Stimulated activated CD8-positive, alpha-beta memory T cell treated with anti-CD3 and anti-CD28 coated beads, Interleukin-7, amount 100 ng/mL, for 4 hours (primary cell): Measurements from ENCODE around the gene EDC4.
"Not testable (repeated sequence)": the region's sequence is repeated elsewhere in the genome, so short reads cannot be mapped to it uniquely, and the experiment has no call there.

Experiments
- DNase-seq, 2 donors: peaks; one replicate each; pipeline ENCODE4 v3.0.0-alpha.2; 2020; ENCODE audit warnings: low read depth in 2 of 2

The EDC4 gene

DNA sequence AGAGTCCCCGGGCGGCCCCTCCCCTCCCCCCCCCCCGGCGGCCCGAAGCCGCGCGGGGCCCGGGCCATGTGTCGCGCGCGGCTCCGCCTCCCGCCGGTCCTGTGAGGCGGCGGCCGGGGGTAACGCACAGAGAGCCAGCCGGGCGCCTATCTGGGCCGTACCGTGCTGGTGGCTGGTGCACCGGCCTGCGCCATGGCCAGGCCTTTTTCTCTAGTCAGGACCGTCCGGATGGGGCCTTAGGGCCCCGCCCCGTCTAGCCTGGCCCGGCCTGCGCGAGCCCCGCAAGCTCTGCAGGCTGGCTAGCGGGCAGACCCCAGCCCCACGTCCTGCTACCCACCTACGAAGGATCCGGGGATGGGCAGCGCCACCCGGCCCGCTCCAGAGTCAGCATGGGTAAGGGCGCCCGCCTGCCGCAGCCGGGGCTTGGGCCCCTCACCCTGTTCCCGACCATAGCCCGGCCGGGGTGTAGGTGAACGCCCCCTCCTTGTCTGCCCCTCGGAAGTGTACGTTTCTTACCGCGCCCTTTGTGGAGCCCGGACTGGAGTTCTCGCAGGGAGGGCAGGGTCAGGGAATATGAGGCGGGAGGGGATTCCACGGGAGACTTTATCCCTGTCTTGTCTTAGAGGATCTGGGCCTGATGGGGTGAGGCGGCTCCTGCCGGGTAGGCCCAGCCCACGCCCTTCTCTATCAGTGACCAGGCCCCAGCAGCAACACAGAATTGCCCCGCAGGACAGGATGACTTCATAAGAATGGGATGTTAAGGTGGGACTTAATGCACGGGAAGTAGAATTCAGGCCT, 25.6 kb upstream of the EDC4 start, which contains the start of gene CENPT:
TSS of gene CENPT (minus strand) at position 630 of the 798 bp plus-strand sequence. CDS start 13,834 bp downstream, outside the sequence.
- DNase-seq = no peak

DNA sequence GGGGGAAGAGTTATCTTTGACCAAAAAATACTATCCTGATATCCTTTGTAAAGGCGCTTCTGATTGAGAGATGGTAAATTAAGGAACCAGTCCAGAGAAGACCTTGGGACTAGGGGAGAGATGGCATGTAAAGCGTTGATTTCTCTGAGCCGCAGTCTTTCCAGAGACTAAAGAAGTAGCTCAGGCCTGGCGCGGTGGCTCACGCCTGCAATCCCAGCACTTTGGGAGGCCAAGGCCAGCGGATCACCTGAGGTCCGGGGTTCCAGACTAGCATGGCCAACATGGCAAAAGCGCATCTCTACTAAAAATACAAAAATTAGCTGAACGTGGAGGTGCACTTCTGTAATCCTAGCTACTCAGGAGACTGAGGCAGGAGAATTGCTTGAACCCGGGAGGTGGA, 24.7 kb upstream of the EDC4 start:
- DNase-seq = no peak

DNA sequence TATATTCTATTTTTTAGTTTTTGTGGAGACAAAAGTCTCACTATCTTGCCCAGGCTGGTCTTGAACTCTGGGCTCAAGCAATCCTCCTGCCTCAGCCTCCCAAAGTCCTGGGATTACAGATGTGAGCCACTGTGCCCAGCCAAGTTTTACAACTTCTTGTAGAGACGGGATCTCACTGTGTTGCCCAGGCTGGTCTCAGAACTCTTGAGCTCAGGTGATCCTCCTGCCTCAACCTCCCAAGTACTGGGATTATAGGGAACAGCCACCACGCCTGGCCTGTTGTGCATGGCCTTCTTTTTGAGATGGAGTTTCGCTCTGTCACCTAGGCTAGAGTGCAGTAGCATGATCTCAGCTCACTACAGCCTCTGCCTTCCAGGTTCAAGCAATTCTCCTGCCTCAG, 19.2 kb upstream of the EDC4 start:
- no peak for DNase-seq

DNA sequence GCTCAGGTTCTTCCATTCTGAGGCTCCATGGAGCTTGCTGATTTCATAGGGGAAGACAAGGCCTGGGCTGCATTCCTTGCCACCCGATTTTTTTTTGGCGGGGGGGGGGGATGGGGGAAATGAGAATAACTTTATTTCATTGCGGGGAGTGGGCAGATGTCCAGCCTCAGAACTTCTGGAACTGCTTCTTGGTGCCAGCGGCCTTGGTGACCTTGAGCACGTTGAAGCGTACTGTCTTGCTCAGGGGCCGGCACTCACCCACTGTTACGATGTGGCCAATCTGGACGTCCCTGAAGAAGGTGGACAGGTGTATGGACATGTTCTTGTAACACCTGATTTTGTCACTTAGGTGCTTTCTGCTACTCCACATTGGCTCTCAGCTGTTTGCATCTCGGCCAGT, 17.1 kb upstream of the EDC4 start:
- DNase-seq = no peak

DNA sequence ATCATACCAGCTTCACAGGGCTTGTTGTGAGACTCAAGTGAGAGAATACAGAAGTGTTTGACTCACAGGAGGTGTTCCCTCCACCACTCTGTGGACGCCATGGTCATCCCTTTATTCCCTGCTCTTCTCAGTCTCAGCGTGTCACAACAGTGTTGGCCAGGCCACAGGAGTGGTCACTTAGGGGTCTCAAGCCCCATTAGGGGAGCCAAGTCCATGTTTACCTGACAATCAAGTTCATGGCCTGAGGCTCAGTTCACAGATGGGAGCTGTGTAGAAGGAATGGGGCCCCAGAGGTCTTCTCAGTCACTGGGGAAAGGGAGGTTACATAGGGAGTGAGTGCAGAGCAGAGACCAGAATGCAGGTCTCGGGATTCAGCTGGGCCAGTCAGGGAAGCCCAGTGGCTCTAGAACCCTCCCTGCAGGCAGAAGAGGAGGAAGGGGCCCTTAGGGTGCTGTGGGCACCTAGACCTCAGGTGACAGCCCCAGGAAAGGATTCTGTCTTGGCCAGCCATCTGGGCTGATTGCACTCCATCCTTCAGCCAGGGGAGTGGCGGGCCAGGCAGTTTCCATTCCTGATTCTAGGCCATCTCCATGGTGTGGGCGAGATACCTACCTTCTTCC, 15.8 kb upstream of the EDC4 start:
- no peak for DNase-seq

DNA sequence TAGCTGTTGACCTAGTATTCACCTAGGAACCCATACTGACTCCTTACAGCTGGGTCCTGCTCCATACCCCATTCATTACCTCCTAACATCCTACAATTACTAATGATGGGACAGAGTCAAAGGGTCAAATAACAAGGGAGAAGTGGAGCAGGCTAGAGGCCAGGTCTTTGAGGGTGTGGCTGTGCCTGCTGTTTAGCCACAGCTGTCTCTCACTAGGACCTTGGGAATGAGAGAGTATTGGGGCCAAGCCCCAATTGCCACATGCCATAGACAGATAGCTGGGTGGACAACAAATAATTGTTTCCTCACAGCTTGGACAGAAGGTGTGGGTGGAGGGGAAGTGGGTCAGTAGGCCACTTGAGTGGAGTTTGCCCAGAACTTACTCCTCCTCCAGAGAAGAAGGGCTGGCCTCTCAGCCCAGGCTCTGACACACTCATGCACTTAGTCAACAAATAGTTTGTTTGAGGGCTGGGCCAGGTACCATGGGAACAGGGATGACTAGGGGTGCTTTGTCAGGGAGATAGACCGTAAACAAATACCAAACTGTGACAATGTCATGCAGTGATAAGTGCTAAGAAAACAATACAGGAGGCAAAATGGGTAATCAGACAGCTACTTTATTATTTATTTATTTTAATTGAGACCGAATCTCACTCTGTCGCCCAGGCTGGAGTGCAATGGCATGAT, 15.2 kb upstream of the EDC4 start:
- no peak for DNase-seq

DNA sequence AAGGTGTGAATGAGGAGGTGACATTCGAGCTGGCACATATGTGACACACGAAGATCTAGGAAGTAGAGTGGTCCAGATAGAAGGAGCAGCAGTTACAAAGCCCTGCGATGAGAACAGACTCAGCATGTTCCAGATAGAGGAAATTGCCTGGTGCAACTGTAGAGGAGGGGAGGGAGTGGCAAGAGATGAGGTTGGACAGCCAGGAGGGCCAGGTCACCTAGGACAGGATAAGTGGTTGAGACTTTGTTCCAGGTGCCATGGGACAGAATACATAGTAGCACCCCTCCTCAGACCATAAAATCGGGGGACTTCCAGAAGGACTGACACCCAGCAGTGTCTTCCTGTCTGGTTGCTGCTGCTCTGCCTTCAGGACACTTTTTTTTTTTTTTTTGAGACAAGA, 14.4 kb upstream of the EDC4 start:
- no peak for DNase-seq

DNA sequence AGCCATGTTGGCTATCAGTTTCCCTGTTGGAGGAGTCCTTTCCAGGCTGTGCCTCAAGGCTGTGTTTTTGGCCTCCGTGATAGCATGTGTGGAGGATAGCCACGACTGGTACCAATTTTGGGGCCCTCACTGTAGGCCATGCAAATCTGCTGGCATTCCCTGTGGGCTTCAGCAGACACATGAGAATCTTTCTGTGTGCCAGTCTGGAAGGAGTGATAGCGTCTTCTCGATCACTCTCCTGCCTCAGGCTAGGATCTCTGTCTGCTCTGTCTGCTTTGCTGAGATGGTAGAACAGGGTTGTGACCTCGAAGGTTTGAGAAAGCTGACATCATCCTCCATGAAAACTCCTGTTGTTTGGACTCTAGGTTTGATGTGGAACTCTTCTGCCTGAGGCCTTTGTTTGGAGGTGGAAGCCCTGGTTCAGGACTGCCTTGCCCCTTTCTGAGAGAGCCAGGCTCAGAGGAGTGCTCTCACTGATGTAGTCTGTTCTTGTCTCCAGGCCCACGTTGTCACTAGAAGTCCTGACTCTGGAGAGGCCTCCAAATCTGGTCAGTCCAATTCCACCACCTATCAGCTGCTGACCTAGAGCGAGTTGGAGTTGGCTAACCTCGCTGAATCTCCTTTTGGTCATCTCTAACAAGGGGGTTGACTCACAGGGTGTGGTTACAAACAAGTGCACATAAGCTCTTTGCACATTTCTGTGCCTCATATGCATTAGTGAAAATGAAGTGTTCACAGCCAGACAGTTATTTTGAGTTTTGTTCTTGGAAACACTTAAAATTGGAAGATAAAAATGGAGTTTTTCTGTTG, 12.1 kb upstream of the EDC4 start:
- no peak for DNase-seq

DNA sequence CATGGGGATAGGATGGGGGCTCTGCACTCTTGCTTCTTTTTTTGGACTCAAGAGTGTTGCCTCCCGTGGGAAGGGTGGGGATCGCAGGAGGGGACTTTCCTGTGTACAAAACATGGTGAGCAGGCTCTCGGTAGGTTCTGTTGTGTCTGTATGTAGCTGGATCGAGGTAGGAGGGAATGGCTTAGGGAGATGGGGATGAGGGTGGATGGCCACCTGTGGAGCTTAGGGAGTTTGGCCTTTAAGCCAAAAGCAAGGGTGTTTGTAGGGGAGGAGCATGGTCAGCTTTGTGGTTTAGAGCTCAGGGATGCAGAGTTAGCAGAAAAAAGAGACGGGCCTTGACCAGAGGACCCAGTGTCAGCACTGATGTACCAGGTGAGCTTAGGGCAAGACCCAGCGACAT, 11.0 kb upstream of the EDC4 start:
- no peak for DNase-seq

DNA sequence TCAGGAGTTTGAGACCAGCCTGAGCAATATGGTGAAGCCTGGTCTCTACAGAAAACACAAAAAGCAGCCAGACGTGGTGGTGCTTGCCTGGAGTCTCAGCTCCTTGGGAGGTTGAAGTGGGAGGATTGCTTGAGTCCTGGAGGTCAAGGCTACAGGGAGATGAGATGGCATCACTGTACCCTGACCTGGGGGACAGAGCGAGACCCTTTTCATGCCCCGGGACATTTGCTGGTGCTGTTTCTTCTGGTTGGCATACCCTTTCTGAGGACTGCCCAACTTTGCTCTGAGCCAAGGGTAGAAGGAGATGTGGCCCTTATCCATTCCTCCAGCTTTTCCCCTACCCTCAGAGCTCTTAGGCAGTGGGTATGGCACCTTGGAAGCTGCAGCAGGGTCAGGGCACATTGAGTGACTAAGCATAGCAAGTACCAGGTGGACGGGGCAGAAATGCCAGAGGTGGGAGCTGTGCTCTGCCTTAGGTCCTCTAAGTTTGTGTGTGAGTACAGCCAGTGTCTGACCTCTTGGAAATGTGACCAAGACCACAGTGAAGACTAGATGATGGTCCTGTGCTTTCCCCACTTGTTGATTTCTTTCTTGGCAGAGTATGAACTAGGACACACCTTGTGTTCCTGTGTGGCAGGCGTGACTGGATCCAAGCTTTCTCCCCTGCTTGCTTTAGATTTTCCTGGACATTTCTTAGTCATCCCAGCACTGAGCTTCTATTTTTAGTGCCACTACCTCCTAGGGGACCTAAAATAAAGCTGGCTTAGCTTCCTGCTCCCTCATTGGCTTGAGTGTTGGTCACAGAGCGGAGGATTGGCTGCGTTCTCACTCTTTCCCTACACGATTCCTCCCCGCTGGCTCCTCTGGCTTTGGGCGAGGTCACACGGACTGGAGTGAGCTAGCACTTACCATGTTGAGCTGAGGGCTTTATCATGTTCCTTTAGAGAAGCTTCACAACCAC, 9.9 kb upstream of the EDC4 start:
- no peak for DNase-seq

DNA sequence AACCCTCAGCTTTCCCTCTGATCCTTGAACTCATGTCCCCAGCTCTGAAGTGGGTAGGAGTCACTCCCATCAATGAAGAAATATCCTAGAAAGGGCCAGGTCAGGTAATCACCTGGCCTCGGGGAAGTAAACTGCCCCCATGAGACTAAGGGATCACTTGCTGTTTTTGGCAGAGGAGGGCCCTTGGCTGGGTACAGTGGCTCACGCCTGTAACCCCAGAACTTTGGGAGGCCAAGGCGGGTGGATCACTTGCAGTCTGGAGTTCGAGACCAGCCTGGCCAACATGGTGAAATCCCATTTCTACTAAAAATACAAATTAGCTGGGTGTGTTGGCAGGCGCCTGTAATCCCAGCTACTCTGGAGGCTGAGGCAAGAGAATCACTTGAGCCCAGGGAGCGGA, 8.8 kb upstream of the EDC4 start:
- DNase-seq = not testable (repeated sequence)

DNA sequence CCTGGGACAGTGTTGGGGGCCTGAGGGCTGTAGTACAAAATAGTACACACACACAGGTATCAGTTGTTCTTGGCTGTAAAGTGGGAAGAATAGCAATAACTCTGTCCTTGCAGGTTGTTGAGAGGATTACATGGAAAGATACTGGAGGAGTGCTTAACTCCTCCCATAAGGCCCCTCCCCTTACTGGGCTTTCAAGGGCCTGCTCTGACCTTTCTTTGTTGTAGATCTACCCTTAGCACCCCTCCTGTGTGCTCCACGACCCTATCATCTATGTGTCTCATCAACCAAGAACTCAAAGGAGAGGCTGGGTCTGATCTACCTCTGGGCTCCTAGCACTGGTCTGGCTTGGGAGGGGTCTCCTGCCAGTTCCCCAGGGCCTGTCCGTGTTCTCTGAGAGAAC, 8.3 kb upstream of the EDC4 start:
- DNase-seq = no peak

DNA sequence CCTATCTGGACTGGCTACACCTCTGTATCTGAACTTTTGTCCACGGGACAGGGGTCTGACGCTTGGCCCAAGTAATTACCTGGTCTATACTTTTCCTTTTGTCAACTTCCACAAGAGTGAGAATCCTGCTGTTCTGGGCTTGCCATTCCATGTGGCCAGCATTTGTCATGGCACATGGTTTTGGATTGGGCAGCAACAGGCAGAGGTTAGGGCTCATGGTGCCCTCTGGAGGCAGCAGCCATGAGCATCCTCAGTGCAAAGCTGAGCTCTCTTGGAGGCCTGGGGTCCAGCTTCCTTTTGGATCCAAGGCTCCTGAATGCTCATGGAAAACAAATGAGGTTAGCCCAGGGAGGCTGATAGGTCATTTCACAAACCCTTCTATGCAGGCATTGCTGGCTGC, 7.5 kb upstream of the EDC4 start:
- no peak for DNase-seq

DNA sequence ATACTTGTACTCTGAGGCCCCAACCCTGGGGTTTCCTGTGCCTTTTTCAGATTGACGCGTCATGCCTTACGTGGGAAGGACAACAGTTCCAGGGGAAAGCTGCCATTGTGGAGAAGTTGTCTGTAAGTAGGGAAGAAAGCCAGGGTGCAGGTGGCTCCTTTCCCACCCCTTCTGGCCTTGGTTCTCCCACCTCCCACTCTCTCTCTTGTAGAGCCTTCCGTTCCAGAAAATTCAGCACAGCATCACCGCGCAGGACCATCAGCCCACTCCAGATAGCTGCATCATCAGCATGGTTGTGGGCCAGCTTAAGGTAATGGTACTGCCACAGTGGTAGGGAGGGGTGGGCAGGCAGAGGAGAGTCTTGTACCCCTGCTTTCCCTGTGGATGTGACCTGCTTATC, 4.6 kb upstream of the EDC4 start:
- no peak for DNase-seq

DNA sequence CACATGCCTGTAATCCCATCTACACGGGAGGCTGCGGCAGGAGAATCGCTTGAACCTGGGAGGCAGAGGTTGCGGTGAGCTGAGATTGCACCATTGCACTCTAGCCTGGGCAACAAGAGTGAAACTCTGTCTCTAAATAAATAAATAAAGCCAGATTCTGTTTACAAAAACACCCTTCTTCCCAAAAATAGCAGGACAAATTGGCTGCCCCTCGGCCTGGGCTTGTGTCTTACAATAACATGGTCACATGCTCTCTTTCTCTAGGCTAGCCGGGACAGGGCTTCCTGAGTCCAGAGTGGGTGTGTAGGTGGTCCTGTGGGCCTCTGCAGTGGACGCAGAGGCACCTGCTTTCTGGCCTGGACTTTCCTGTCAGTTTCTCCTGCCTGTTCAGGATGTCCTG, 3.2 kb upstream of the EDC4 start:
- DNase-seq = no peak

DNA sequence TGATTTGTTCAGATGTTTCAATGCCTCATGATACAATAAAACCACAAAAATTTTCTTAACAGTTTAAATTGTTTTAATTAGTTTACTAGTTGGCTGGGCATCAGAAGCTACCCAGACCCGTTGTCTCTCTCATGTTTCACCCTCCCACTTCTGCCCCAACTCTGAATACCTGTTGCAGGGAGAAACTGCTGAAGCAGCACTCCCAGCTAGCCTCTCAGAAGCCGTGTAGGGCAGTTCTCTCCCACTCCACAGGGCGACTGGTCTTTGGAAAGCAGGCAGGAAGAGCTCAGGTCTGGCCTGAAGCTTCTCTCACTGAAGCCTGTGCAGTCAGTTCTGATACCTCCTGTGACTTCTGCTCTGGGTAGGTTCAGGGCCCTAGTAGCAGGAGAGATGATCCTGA, 1.6 kb upstream of the EDC4 start:
- DNase-seq = no peak

DNA sequence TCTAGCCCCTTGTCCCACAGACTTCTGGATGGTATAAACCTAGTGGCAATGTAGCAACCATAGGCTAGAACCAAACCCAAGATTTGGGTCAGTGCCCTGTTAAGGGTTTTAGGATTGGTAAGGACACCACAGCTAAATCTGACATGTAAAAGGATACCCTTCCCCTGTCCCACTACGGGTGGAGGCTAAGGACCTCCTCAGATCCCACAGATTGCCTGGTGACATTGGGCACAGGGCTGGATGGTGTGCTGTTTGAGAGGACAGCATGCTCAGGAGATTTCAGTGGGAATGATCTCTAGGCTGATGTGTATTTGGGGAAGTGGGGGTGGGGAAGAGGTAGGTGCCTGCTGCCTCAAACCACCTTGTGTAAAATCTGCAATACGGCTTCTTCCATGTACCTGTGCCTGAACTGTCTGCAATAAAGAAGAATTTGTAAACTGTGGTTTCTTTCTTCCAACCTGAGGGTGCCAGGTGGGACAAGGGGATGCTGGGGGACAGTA, 671 bp upstream of the EDC4 start:
- DNase-seq = no peak

DNA sequence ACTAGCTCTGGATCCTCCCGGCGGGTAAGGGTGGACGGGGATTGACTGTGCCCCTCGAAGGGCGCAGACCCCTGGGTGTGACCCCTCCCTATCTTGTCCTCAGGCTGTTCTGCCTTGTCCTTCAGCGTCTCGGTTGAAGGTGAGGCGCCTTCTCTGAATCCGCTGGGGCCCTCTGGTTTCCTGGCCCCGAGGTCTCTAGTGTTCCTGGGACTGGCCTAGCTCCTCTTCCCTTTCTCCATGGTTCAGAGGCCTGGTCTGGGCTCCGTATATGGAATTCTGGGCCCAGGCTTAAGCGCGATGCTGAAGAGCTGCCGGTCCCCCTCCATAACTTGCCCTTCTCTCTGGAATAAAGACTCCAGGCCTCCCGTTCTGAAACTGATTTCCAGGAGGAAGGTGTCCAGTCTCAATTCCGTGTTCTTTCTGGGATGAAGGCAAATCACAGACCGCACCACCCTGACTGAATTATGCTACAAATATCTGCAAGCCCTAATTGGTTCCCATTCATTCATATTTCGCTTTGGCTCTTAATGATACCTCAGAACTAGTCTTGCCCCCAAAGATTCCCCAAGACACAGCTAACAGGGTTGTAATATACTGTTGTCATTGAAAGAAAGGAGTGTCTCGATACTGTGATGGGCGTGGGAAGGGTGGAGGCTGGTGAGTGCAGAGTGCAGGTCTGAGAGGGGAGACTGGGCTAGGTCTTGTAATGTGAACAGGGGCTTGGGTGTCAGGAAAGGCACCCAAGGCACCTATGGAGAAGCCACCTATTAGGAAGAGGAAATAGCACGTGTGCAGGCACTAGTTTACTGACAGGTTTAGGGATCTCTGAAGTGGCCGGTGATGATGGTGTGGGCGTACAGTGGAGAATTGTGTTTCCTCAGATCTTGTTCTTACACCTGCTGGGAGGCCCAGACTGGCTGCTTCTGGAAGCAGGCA, 851 bp downstream of the EDC4 start:
- no peak for DNase-seq

DNA sequence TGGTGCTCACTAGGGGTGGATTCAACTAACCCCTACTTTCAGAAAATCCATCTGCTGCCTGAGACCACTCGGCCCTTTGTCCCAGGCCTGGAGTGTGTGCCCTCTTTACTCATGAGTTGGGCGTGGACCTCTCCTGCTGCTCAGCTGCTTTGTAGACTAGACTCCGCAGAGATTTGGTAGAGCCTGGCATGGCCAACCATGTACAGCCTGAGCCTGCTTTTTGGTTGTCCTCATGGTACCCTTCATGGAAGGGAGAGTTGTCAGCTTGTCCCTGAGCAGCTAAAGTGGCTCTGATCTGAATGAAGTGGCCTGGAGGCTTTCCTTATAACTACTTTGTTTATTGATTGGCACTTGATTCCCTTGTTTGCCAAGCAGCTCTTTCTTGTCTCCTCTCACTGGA, 1.5 kb downstream of the EDC4 start:
- DNase-seq = no peak

DNA sequence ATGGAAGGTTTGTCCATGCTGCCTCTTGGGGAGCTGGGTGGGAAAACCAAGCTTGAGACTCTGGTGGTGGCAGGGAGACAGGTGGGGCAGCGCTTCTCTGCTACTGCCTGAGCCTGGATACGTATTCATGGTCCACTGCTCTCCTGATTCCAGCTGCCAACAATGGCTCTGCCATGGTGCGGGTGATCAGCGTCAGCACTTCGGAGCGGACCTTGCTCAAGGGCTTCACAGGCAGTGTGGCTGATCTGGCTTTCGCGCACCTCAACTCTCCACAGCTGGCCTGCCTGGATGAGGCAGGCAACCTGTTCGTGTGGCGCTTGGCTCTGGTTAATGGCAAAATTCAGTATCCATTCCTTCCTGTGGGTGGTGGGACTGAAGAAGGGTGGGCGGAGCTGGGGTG, 4.2 kb downstream of the EDC4 start:
- no peak for DNase-seq
